ENCODE results near the gene MACROH2A1.

MACROH2A1 gene

DNA sequence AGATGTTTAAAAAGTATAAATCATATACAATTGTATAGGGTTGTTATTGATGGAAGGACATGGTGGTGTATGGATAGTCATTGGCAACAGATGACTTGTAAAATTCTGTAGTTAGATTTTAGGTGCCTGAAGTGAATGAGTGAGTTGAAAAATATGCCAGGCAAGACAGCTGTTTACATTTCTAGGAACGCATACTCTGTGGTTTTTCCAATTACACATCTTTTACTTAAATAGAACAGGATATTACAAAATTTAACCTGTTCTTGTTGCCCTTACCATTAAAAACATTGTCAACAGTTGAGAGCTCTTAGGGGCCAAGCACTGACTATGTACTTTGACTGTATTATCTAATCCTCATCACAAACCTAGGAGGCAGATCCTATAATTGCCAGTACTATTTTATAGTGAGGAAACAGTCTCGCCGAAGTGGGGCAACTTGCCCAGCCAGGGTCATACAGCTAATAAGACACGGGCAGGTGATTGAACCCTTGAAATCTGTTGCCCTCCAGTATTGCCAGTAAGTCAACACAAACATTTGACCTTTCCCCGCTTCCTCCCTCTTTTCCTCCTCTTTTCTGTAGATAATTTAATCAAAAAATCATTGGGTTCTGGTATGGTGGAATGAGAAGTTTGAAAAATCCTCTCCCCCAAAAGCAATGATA, 88.6 kb downstream of the MACROH2A1 start:
- DNase-seq = no peak

DNA sequence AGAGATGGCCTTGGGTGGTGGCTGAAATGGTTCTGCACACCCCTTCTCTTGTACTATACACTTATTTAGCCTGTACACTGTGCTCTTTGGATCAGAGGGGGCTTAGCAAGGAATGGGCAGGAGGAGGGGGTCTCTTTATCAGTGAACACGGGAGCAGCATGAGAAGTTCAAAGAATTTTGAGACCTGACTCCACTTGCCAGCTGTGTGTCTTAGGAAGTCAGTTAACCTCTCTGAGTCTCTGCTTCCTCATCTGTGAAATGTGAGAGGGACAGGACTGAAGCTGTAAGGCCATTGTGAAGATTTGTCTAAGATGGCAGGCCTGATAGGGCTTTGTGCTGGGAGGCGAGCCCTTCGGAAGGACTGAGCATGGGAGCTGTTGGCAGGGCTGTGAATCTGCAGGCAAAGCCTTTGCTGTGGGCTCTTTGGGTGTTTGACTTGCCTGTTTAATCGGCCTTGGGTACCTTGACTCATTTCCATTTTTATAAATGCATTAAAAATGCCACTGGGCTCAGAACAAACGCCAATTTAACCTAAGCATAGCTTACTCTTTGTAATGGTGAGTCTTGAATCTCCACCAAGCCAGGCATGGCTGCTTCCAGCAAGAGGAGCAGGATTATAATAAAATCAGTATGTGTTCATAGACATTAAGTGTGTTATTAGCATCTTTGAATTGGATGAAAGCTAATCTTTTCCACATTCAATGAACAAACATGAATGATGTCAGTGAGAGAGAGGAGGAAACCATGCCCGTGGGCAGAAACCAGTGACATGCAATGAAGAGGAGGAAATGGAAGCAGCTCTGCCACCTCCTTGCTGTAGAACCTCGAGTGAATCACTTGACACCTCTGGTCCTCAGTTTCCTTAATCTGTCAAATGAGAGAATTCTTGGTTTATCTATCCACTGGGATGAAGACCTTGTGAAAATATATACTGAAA, 89.4 kb downstream of the MACROH2A1 start:
- no peak for DNase-seq

DNA sequence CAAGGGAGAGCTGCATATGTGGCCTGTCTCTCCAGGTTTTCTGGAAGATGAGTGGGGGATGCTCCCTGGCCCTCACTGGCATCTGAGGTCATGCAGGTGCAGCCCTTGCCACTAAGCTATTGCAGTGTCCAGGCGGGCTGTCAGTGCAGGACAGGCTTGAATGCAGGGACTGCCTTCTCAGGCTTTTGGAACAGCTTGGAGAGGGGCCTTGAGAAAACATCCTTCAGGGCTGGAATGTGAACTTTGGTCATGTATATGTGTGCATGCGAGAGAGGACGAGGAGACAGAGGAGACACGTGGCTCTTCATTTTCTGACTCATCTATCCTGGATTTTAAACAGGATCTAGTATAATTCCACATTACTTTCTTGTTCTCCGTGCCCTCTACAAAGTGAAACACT, 90.3 kb downstream of the MACROH2A1 start:
- no peak for DNase-seq

DNA sequence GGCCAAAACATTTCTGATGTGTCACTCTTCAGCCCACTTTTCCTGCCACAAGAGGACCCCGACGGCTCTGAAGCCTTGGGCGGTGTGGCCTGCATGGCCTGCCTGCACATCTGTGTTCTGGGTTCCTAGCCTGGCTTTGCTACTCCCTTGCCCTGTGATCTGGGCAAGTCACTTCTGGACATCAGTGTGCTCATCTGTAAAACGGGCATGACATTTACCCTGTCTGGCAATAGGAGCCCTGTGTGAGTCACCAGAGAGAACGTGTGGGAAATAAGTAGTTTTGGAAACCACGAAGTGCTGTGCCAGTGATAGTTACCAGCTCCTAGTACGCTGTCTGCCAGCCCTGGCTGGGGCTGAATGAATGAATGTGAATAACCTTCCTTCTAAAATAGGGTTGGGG, 90.8 kb downstream of the MACROH2A1 start:
- no peak for DNase-seq

DNA sequence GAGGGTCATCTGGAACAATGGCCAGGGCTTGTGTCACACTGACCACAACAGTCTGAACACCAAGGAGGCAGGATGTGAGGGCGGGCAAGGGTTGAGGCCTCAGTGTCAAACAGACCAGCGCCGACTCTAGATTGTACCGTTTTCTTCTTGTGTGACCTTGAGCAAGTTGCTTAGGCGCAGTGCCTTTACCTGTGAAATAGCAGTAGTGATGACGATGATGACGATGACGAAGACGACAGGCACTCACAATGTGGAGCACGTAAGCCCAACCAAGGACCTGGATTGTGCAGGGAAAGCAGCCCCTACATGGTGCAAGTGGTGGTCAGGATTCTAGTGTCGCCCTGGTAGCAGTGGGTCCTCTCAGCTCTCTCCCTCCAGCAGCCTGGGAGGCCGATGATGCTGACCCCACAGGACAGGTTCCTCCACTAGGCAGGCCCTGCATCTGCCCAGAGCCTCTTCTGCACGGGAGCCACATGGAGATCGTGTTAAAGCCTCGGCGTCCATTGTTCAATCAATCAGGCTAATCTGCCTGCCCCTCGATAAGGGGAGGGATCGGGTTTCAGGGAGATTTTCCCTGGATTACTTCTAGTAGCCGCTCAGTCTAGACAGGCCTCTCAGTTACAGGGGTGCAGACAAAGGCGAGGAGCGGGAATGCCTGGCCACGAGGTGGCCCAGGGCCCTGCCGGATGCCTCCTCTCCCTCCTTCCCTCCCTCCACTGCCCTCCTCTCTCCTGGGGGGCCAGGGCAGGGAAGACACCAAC, 91.7 kb downstream of the MACROH2A1 start:
- no peak for DNase-seq

DNA sequence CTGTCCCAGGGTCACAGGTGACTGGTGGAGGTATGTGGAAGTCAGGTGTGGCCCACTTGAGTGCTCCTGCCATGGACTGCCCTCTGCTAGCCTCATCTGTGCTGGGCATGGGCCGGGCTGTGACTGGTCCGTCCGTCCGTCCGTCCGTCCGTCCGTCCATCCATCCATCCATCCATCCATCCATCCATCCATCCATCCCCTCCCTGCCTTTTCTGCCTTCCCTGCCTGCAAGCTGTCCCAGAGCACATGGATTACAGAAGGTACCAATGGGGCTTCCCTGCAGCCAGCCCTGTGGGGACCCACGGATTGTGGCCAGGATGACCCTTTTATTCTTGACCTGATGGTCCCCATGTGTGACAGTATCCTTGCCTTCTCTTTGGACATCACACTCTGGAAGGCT, 92.5 kb downstream of the MACROH2A1 start:
- no peak for DNase-seq

DNA sequence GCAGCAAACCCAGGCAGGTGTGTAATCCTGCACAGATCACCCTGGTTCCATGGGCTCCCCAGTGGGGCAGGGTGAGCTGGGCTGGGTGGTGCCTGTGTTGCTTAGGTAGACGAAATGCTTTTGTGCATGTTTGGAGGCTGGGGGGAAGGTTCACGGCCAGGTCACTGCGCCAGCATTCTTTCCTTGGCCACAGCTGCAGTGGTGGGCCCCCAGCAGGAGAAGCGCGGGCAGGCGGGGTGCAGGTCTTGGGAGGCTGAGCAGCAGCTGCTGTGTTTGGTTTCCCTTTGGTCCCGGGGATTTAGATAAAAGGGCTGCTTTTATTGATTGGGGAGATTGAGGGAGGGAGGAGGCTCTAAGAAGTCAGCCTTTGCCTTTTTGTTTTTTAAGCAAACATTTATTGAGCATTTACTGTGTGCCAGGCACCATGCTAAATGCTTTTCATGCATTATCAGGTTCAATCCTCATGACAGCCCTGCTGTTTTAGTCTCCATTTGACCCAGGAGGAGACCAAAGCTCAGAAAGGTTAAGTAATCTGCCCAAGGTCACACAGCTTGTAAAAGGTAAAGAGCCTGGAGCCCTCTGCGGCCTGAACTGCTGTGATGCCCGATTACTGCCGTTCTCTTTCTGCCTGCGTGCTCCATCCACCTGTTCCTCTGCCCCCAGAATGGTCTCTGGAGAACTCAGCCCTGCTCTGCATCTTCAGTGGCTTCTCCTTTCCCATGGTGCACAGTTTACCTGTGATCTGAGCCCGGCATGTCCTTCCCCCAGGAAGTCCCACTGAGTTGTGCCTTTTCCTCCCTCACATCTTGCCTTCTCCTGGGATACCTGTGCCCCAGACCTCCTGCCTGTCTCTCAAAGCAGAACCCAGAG, 94.4 kb downstream of the MACROH2A1 start:
- DNase-seq = no peak

DNA sequence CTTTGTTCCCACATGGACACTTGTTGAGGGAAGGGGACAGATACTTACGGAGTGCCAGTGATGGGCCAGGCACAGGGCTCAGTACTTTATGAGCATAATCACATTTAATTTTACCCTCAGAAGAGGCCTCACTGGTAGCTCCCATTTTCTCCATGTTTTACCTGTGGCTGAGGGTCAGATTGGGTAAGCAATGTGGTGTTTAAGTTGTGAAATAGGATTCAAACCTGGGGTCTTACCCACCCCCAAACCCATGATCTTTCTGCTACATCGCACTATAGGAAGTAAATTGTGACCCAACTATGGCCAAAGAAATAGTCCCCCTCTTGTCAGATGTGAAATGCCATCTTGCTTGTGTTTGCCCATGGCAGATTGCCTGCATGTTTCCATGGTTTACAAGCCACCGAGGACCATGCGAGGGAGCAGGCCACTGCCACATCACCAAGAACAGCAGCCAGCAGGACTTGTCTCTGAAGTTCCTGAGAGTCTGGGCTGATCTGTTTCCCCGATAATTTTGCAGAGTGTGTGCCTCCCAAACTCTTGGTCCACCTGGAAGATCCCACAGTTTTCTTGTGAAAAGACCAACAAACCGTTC, 95.4 kb downstream of the MACROH2A1 start:
- no peak for DNase-seq

DNA sequence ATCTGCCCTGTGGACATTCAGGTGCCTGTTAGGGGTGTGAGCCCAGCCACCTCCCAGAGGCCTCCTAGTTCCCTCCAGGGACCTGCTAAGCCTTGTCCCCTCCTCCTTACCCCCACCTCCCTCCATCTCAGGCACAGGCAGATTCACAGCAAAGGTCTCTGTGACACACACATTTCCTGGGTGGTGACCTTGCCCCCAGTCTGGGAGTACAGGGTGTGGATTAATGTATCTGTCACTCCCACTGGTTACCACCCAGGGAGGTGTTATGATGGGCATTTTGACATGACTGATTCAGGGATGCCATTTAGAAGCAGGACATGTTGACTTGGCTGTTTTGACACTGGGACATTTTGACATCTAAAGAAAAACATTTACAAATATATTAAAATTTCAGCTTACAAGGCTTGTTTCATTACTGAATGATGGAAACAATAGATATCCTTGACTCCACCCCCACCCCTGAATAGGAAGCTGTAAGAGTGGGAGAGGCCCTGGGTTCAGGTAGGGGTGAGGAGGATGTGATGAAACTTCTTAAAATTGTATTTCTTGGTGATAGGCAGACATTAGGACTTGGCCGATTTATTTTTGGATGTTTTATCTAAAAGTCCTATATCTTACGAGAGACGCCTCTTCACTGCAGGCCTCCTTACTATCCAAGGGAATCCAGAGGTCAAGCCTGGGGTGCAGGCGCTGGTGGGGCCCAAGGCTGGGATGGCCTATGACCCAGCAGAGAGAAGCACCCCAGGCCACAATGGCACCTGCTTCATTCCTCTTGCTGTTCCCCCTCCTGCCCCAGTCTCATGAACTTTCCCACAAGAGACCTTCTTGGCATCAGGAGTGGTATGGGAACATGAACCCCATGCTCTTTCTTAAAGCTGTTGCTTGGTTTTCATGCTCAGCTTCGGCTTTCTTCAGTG, 101.9 kb downstream of the MACROH2A1 start:
- no peak for DNase-seq

DNA sequence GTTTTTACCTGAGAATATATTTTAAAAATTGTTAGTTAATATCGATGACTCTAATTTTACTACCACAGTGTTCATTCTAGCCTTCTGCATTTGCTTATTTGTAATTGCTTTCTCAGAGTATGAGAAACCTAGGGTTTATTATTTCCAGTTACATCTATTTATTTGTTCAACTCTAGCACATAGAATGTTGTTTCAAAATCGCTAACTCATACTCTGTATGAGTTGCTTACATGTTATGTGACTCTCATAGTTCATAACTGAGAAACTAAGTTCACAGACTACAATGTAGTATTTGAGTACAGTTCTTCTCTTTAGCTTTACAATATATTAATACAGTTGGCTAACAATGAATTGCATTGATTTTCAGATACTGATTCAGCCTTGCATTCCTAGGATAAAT, 103.2 kb downstream of the MACROH2A1 start:
- DNase-seq = no peak

DNA sequence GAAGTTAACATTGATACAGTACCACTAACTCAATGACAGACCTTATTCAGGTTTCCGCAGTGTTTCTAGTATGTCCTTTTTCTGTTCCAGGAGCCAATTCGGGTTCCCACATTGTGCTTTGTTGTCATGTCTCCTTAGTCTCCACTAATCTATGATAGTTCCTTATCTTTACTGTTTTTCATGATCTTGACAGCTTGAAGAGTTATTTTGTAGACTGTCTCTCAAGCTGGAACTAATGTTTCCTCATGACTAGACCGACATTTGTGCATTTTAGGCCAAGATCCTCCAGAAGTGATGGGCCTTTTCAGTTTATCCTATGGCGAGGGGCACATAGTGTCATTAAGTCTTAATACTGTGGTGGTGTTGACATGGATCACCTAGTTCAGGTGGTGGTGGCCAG, 104.2 kb downstream of the MACROH2A1 start:
- DNase-seq = no peak

DNA sequence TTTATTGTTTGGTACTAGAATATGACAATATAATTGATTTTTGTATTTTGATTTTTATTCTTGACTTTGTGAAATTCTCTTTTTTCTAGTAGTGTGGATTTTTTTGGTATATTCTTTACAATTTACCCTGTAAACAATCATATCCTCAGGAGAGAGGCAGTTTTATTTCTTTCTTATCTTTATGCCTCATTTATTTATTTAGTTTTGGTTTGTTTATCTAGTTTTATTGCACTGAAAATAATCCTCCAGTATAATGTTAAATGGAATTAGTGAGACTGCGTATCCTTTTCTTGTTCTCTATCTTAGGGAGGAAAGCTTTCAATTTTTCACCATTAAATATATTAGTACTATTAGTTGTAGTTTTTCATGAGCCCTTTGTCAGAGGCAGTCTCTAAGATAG, 109.4 kb downstream of the MACROH2A1 start:
- DNase-seq = no peak

DNA sequence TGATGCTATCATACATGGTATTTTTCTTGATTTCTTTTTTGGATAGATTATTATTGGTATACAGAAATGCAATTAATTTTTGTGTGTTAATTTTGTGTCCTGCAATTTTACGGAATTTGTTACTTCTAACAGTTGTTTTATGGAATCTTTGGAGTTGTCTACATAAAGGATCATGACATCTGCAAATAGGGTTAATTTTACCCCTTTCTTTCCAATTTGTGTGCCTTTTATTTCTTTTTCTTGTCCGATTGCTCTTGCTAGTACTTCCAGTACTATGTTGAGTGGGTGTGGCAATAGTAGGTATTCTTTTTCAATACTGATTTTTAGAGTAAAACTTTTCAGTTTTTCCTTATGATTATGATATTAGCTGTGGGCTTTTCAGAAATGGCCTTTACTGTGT, 111.5 kb downstream of the MACROH2A1 start:
- no peak for DNase-seq
